ENCODE data around the gene REPIN1.

REPIN1 gene

GRCh38 chr7:150417863-150418262, 49.2 kb downstream of the REPIN1 start:
- no peak for TF ChIP-seq EZH2phosphoT487 (IDR thresholded peaks at IDR 0.05; ENCODE audit: low read length)
- peak; percentile 45 for TF ChIP-seq CTCF (IDR thresholded peaks at IDR 0.05; ENCODE audit: low read length)
- no peak for TF ChIP-seq EZH2 (optimal IDR thresholded peaks at IDR 0.05; ENCODE audit: low read depth, low read length)
- Histone ChIP-seq H3F3A (ENCODE audit: insufficient read depth, low read length) (peaks cover 21% of the 10 kb centered on the region), H2AFZ (ENCODE audit: low read length) (no peak overlapping the region), H3K9me3 (replicated peaks; ENCODE audit: insufficient read depth, low read length) (no peaks in the 10 kb centered on the region), H3K36me3 (replicated peaks; ENCODE audit: insufficient read depth, low read length) (no peaks in the 10 kb centered on the region), H3K9me2 (replicated peaks; ENCODE audit: insufficient read depth, low read length) (no peaks in the 10 kb centered on the region), H3K4me3 (ENCODE audit: low read length) (no peak overlapping the region), H3K27ac (ENCODE audit: low read length) (no peak overlapping the region), H3K79me2 (ENCODE audit: low read length) (no peaks in the 10 kb centered on the region; the same call in 1 of the 2 replicates), H3K4me1 (ENCODE audit: low read length) (peaks cover 32% of the 10 kb centered on the region), H3K27me3 (replicated peaks; ENCODE audit: insufficient read depth, low read length) (no peaks in the 10 kb centered on the region), H3K9ac (ENCODE audit: low read length) (no peak overlapping the region), H3K4me2 (ENCODE audit: low read depth, low read length) (no peak overlapping the region), H4K20me1 (ENCODE audit: insufficient read depth, low read length) (no peaks in the 10 kb centered on the region)
- no peak for DNase-seq

- no peaks in the 10 kb centered on the region for H3K36me3 ChIP-seq (replicated peaks; ENCODE audit: insufficient read depth, low read length)
- H2AFZ ChIP-seq (ENCODE audit: low read length), result no peak overlapping the region
- peaks cover 22% of the 10 kb centered on the region for H3K4me1 ChIP-seq (ENCODE audit: low read length)
- no peaks in the 10 kb centered on the region for H3K27me3 ChIP-seq (replicated peaks; ENCODE audit: insufficient read depth, low read length)
- no peaks in the 10 kb centered on the region for H3K9me2 ChIP-seq (replicated peaks; ENCODE audit: insufficient read depth, low read length)
- no peak for DNase-seq
- H3K79me2 ChIP-seq (ENCODE audit: low read length), result no peaks in the 10 kb centered on the region
- H3F3A ChIP-seq (ENCODE audit: insufficient read depth, low read length), result peaks cover 12% of the 10 kb centered on the region
- no peak overlapping the region for H3K4me3 ChIP-seq (ENCODE audit: low read length)
- TF ChIP-seq EZH2 (optimal IDR thresholded peaks at IDR 0.05; ENCODE audit: low read depth, low read length) (no peak), EZH2phosphoT487 (IDR thresholded peaks at IDR 0.05; ENCODE audit: low read length) (no peak), CTCF (IDR thresholded peaks at IDR 0.05; ENCODE audit: low read length) (no peak)
- H4K20me1 ChIP-seq (ENCODE audit: insufficient read depth, low read length), result no peaks in the 10 kb centered on the region
- no peaks in the 10 kb centered on the region for H3K9me3 ChIP-seq (replicated peaks; ENCODE audit: insufficient read depth, low read length)
- H3K27ac ChIP-seq (ENCODE audit: low read length), result no peak overlapping the region
- H3K4me2 ChIP-seq (ENCODE audit: low read depth, low read length), result peak overlapping the region; percentile 56; the same call in 1 of the 2 replicates
- no peak overlapping the region for H3K9ac ChIP-seq (ENCODE audit: low read length)
These were observed 51.6 kb downstream of the REPIN1 start for GRCh38 chr7:150420242-150420641.

- H3K36me3 ChIP-seq (replicated peaks; ENCODE audit: insufficient read depth, low read length), result no peaks in the 10 kb centered on the region
- H2AFZ ChIP-seq (ENCODE audit: low read length), result peak overlapping the region; percentile 39
- peak; percentile 99 for TF ChIP-seq CTCF (IDR thresholded peaks at IDR 0.05; ENCODE audit: low read length)
- no peak for TF ChIP-seq EZH2 (optimal IDR thresholded peaks at IDR 0.05; ENCODE audit: low read depth, low read length)
- no peak for TF ChIP-seq EZH2phosphoT487 (IDR thresholded peaks at IDR 0.05; ENCODE audit: low read length)
- H3K79me2 ChIP-seq (ENCODE audit: low read length), result no peaks in the 10 kb centered on the region
- H3K9ac ChIP-seq (ENCODE audit: low read length), result no peak overlapping the region
- DNase-seq, result peak; percentile 92
- no peak overlapping the region; the same call in 1 of the 2 replicates for H3K4me3 ChIP-seq (ENCODE audit: low read length)
- H3K9me3 ChIP-seq (replicated peaks; ENCODE audit: insufficient read depth, low read length), result no peaks in the 10 kb centered on the region
- H3F3A ChIP-seq (ENCODE audit: insufficient read depth, low read length), result peaks cover 3% of the 10 kb centered on the region
- H3K9me2 ChIP-seq (replicated peaks; ENCODE audit: insufficient read depth, low read length), result no peaks in the 10 kb centered on the region
- H4K20me1 ChIP-seq (ENCODE audit: insufficient read depth, low read length), result no peaks in the 10 kb centered on the region
- peak overlapping the region; percentile 56; the same call in 1 of the 2 replicates for H3K4me2 ChIP-seq (ENCODE audit: low read depth, low read length)
- H3K27ac ChIP-seq (ENCODE audit: low read length), result no peak overlapping the region
- H3K27me3 ChIP-seq (replicated peaks; ENCODE audit: insufficient read depth, low read length), result no peaks in the 10 kb centered on the region
- peaks cover 13% of the 10 kb centered on the region for H3K4me1 ChIP-seq (ENCODE audit: low read length)
These were observed 52.5 kb downstream of the REPIN1 start for GRCh38 chr7:150420987-150421674.

Data from MM.1S (cell line).